HG02840 (cell line): ENCODE results near the gene SLC2A3.
"Not testable (repeated sequence)": the region's sequence is repeated elsewhere in the genome, so short reads cannot be mapped to it uniquely, and the experiment has no call there.

Experiments used
- ATAC-seq: cut with Tn5 transposase; IDR thresholded peaks from one replicate; pipeline ENCODE4 v1.9.1; 2021; ENCODE audit warnings: mild to moderate bottlenecking, moderate library complexity, moderate number of reproducible peaks; ENCODE audit not compliant: unreplicated experiment, low FRiP score

SLC2A3 gene

GRCh38 chr12:7917392-7918267 is 18.4 kb downstream of the SLC2A3 start:
- ATAC-seq: no peak

- ATAC-seq: no peak
Measured at GRCh38 chr12:7916936-7917335, 19.1 kb downstream of the SLC2A3 start.

DNA sequence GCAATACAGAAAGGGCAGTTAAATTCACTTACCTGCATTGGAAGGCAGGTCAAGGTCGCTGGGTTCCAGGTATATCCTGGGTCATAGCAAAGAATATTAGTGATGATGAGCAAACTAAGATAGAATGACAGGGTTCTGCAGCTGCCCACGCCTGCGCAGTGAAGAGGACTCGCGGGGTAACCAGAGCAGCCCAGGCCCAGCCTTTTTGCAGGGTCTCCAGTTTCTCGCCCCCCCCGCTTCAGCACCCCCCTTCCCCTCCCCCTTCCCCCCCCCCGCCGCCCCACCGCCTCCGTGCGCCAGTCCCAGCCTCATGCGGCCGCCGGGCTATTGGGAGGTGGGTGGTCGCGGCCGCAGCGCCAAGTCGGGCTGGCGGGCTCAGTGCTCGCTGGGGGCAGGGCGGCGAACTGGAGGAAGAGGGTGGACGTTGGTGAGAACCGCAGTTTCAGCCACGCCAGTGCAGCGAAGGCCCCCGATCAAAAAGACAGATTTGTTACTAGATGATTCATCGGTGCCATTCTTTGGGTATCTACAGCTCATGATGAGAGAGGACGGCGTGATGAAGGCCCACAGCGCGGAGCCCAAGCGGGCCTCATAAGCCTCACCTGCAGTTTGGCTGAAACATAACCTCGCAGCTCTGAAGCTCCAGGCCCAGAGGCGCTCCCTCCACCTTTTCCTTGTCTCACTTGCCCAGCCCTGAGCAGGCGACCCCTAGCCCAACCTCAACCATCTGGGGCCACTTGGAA is 20.2 kb downstream of the SLC2A3 start:
- no peak for ATAC-seq

- ATAC-seq: not testable (repeated sequence)
Measured at GRCh38 chr12:7910106-7910505, 25.9 kb downstream of the SLC2A3 start.

DNA sequence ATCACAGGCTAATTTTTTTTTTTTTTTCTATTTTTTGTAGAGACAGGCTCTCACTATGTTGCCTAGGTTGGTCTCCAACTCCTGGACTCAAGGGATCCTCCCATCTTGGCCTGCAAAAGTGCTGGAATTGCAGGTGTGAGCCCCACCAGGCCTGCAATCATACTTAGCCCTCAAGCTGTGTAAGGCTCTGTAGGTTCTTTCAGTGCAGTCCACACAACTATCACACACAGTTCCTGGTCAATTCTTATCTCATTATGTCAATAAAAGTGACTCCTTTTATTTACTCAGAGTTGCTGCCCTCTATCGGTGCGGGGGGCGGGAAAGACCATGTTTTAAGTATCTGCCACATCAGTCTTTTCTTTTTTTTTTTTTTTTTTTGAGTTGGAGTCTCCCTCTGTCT is 29.0 kb downstream of the SLC2A3 start:
- ATAC-seq: no peak

DNA sequence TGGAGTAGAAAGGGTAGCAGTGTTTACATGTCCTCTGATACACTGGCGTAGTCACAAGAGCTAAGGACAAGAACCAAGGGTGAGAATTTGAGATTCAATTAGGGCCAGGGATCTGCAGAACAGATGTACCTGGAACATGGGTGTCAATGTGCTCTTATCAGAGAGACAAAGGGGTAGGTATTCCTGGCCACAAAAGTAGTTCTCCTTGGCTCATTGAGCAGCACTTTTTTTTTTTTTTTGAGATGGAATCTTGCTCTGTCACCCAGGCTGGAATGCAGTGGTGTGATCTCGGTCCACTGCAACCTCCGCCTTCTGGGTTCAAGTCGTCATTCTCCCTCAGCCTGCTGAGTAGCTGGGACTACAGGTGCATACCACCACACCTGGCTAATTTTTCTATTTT is 29.7 kb downstream of the SLC2A3 start:
- ATAC-seq: not testable (repeated sequence)

DNA sequence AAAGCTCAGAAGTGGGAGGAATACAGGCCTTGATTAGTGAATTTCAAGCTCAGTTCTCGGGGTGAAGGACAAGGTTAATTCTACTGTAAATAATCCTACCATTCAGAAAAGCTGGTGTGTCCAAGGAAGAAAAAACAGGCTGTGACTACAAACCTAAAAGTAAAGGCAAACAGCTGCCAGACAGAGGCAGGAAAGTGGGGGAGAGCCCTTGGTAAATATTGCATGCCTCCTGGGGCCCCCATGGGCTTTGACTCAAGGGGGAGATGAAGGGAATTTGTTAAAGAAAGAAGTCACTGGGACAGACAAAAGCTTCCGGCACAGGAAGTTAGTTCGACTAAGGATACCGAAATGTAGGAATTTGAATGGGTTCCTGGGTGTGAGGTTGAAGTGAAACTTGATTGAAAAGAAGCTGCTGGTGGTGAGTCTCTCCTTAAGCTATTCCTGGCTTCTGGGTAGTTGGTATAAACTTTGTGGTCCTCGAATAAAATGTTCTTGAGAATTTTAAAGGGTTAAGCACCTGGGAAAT is 30.3 kb downstream of the SLC2A3 start:
- not testable (repeated sequence) for ATAC-seq

DNA sequence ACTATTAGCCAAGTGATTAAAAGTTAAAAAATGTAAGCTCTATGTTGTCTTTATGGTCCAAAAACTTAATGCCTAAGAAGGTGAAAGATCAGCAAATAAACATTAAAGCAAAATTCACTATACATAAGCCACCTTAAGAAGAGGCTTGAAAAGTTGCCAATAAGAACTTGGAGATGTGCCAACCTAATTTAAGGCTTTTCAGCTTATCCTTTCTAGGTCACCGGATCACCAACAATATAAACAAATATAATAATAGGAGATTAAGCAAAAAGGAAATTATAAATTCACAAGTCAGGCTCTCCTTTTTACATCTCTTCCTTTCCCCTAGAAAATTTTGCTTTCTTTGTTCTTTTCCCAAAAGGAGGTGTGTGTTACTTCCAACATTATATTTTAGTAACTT is 30.9 kb downstream of the SLC2A3 start:
- no peak for ATAC-seq

DNA sequence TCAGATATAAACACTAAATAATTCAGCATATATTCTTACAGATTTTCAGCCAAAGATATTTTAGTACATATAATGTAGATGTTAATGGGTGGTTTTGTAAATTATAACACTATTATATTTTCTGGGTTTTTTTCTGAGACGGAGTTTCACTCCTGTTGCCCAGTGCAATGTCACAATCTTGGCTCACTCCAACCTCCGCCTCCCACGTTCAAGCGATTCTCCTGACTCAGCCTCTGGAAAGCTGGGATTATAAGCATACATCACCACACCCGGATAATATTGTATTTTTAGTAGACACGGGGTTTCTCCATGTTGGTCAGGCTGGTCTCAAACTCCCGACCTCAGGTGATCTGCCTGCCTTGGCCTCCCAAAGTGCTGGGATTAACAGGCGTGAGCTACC is 33.6 kb downstream of the SLC2A3 start:
- not testable (repeated sequence) for ATAC-seq

DNA sequence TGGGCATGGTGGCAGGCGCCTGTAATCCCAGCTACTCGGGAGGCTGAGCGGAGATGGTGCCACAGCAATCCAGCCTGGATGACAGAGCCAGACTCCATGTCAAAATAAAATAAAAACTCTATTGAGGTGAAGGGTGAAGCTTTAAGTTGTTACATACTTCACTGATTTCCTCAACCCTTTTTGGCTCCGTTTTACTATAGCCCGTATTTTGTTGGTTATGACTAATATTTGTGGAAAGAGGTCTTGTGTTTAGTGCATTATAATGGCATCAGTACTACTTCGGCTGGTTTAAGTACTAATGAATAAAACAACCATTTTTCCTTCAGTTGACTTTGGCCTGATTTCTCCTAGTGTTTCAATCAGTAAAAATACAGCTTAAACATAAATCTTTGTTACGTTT is 36.2 kb downstream of the SLC2A3 start:
- ATAC-seq: no peak

DNA sequence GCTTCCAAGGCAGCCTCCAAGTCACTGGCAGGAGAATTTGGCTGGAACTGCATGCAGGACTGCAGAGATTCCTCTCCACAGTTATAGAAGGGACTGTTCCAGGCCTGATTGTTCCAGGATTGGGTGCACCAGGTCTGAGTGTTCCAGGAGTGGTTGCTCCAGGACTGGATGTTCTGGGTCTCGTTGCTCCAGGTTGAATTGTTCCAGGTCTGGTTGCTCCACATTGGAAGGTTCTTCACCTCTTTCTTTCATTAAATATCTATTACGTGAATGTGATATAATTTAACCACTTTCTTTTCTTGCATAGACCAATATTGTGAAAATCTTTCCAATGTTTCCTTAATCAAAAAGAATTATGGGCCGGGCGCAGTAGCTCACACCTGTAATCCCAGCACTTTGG is 39.3 kb downstream of the SLC2A3 start:
- ATAC-seq: not testable (repeated sequence)

DNA sequence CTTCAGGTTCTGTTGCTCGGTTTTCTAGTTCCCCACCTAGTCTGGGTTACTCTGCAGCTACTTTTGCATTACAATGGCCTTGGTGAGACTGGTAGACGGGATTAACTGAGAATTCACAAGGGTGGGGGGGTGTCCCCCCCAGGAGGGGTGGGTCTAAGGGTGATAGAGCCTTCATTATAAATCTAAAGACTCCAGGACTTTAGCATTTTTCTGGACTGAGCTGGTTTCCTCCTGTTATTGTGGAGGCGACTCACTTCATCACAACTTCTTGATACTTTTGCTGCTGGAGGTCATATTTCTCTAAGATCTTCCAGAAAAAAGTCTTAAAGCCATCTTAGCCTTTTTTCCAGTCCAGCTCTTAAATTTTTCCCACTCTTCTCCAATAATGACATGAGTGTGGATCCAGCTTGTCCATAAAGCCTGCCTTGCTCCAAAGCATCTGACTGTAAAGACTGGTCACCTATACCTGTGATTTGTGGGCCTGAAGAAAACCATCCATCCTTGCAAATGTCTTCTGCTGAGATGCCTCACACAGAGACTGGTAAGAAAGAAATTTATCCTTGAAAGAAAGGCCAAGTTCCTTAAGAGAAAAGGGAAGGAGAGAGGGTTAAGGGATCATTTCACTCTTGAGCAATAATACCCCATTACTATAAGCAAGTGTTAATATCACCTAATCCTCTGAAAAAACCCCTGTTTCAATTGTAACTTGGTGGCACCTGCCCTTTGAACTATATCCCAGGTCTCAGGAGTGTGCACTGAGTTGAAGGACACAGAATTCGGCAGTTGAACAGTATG is 43.6 kb downstream of the SLC2A3 start:
- no peak for ATAC-seq

DNA sequence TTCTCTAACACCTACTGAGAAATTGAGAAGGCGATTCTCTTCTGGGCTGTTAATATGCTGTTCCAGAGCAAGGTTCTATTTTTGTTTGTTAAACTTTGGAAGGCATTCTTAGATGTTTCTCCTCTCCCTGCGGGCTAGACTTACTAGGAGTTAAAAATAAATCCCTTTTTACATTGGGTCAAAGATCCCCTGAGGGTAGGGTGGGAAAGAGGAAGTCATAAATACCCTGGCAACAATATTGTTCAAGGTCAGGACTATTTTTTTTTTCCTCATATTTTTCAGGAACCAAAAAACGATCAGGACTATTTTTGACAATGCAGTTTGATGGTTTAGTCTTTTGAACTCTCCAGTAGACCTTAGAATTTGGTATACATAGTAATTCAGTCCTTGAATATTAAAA is 51.3 kb downstream of the SLC2A3 start:
- ATAC-seq: no peak

DNA sequence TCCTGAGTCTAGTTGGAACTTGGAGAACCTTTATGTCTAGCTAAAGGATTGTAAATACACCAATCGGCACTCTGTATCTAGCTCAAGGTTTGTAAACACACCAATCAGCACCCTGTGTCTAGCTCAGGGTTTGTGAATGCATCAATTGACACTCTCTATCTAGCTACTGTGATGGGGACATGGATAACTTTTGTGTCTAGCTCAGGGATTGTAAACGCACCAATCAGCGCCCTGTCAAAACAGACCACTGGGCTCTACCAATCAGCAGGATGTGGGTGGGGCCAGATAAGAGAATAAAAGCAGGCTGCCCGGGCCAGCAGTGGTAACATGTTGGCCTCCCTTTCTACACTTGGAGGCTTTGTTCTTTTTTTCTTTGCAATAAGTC is 54.3 kb downstream of the SLC2A3 start:
- ATAC-seq: not testable (repeated sequence)

GRCh38 chr12:7880952-7881735 is 54.8 kb downstream of the SLC2A3 start:
- not testable (repeated sequence) for ATAC-seq

GRCh38 chr12:7879246-7879645 is 56.7 kb downstream of the SLC2A3 start:
- ATAC-seq: no peak

GRCh38 chr12:7877420-7877819 is 58.6 kb downstream of the SLC2A3 start:
- ATAC-seq: no peak

GRCh38 chr12:7872566-7873319 is 63.2 kb downstream of the SLC2A3 start, which contains the start of gene SLC2A14:
TSS of gene SLC2A14 (minus strand) at chr12:7872915. CDS start at chr12:7869880, 3,035 bp downstream.
- no peak for ATAC-seq

DNA sequence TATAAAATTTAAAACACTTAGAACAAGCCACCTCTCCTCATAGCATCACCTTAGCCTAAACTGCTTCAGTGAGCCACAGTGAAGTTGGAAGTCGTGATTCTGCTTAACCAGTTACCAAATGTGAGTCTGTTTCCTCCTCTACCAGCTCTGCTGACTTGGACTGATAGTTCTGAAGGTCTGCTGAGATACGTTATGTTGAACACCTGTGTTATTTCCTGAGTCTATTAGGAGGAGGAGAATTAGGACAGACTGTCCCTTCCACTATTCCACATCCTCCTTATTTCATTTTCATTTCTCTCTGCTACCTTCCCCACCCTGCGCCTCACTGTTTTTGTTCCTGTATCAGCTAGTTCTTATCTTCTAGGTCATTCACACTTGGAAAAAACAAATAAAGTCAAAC is 65.7 kb downstream of the SLC2A3 start:
- ATAC-seq: no peak
